HUES6 (cell line): ENCODE data around the gene UBE2R2.
"Not testable (repeated sequence)": the region's sequence is repeated elsewhere in the genome, so short reads cannot be mapped to it uniquely, and the experiment has no call there.

Experiments used
- H3K27ac ChIP-seq: 2 replicates; pipeline ENCODE4 v1.7.0; 2013; ENCODE audit warnings: low read depth, mild to moderate bottlenecking, low read length, inconsistent platforms
- H3K27me3 ChIP-seq: 2 replicates; pipeline ENCODE4 v1.6.1; 2013; ENCODE audit warnings: low read length; ENCODE audit not compliant: control insufficient read depth, insufficient read depth
- H3K36me3 ChIP-seq: 2 replicates; pipeline ENCODE4 v1.6.1; 2013; ENCODE audit warnings: low read length; ENCODE audit not compliant: control insufficient read depth, insufficient read depth
- H3K4me1 ChIP-seq: 2 replicates; pipeline ENCODE4 v1.6.1; 2013; ENCODE audit warnings: low read length; ENCODE audit not compliant: control insufficient read depth, insufficient read depth
- H3K4me3 ChIP-seq: 2 replicates; pipeline ENCODE4 v1.5.1; 2013; ENCODE audit warnings: low read depth, low read length
- H3K9ac ChIP-seq: one replicate; pipeline ENCODE4 v1.6.1; 2013; ENCODE audit warnings: mild to moderate bottlenecking, low read length
- H3K9me3 ChIP-seq: 2 replicates; pipeline ENCODE4 v1.6.1; 2013; ENCODE audit warnings: low read depth, low read length; ENCODE audit not compliant: control insufficient read depth, insufficient read depth

The UBE2R2 gene, protein sequence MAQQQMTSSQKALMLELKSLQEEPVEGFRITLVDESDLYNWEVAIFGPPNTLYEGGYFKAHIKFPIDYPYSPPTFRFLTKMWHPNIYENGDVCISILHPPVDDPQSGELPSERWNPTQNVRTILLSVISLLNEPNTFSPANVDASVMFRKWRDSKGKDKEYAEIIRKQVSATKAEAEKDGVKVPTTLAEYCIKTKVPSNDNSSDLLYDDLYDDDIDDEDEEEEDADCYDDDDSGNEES

GRCh38 chr9:33816327-33817252 lies at the start of gene UBE2R2:
UBE2R2 (plus strand) TSS chr9:33817160; CDS start chr9:33817758, 598 bp downstream.
- Histone ChIP-seq H3K27ac (peak within 1 kb of the TSS; percentile 98), H3K4me3 (peak within 1 kb of the TSS; percentile 98), H3K27me3 (no peaks in the 10 kb centered on the region), H3K9ac (peak within 1 kb of the TSS; percentile 99), H3K4me1 (peaks cover 19% of the 10 kb centered on the region), H3K9me3 (no peaks in the 10 kb centered on the region), H3K36me3 (no peaks in the 10 kb centered on the region)

DNA sequence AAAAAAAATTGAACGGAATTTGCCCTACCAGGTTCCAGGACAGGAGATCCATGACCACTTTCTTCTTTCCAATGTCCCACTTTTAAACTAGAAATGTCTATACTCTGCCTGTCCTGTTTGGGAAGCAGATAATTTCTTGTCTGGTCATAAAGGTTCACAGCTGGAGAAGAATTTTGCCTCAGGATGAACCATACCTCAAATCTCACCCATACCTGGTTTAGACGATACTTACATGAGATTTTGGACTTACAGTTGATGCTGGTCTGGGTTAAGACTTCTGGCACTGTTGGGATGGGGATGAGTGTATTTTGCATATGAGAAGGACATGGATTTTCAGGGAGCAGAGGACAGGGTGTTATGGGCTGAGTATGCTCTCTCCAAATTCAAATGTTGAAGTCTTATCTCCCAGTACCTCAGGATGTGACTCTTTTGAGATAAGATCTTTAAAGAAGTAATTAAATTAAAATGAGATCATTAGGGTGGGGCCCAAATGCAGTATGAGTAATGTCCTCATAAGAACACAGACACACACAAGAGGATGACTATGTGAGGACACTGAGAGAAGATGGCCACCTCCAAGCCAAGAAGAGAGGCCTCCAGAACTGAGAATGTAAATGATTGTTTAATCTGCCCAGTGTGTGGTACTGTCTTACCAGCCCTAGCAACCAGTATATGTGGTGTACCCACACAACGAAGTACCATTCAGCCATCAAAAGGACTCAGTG lies 46.6 kb upstream of the UBE2R2 start:
- H3K36me3 ChIP-seq, H3K27me3 ChIP-seq, H3K4me3 ChIP-seq, H3K9me3 ChIP-seq, H3K4me1 ChIP-seq, H3K9ac ChIP-seq, H3K27ac ChIP-seq: not testable (repeated sequence)

GRCh38 chr9:33773135-33773534 lies 43.8 kb upstream of the UBE2R2 start:
- not testable (repeated sequence) for H3K27ac ChIP-seq, H3K4me3 ChIP-seq, H3K9ac ChIP-seq, H3K9me3 ChIP-seq, H3K36me3 ChIP-seq, H3K4me1 ChIP-seq, H3K27me3 ChIP-seq

DNA sequence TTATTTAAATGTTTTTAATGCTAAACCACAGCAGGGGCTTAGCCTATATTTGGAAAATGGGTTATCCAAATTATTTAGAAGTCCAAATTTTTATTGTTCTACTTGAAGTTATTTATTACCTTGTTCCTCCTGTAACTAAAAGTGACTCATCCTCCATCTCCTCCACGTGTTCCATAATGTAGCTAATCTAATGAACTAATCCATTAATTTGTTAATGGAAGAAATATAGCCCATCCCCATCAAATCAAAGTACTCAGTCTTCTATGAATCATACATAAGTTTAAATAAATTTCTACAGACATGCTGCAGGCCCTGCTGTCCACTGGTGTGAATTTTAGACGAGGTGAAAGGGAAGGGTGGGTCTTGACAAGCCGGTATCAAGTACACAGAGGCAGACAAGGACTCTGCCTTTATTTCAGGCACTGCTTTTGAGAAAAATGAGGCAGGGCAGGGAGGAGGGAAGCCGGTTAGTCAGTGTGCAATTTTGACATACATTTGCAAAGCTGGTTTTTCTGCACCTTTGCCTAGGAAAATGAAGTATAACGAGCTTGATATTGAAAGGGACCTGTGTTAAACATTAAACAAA lies 42.8 kb upstream of the UBE2R2 start:
- H3K36me3 ChIP-seq, H3K9me3 ChIP-seq, H3K9ac ChIP-seq, H3K27me3 ChIP-seq, H3K27ac ChIP-seq, H3K4me3 ChIP-seq, H3K4me1 ChIP-seq: not testable (repeated sequence)

- Histone ChIP-seq H3K36me3 (no peaks in the 10 kb centered on the region), H3K4me3 (no peak overlapping the region), H3K4me1 (no peaks in the 10 kb centered on the region), H3K27ac (no peak overlapping the region), H3K27me3 (no peaks in the 10 kb centered on the region), H3K9me3 (no peaks in the 10 kb centered on the region), H3K9ac (no peak overlapping the region)
Observed at GRCh38 chr9:33776578-33776977, 40.4 kb upstream of the UBE2R2 start.

DNA sequence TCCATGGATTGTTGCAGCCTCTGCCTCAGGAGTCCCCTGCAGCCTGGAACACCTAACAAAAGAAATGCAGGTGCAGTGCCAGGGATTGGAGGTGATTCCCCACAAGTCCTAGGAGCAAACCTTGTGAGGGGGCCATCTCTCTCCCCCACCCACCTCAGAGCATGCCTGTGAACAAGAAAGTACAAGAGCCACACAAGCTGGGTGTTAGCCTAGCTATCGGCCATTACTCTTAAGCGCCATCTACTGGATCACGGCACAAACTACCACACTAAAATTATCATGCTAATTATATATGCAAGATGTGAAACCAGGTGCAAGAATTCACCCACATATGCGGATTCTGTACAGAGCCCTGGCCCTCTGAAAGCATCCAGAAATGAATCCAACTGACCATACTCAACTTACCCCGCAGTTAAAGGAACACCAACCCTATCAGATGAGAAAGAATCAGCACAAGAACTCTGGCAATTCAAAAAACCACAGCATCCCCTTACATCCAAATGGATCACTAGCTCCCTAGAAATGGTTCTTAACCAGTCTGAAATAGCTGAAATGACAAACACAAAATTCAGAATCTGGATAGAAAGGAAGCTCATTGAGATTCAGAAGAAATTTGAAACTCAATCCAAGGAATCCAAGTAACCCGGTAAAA lies 38.1 kb upstream of the UBE2R2 start:
- Histone ChIP-seq H3K9ac (no peak overlapping the region), H3K36me3 (no peaks in the 10 kb centered on the region), H3K27ac (no peak overlapping the region), H3K4me1 (no peaks in the 10 kb centered on the region), H3K27me3 (no peaks in the 10 kb centered on the region), H3K9me3 (no peaks in the 10 kb centered on the region), H3K4me3 (no peak overlapping the region)

DNA sequence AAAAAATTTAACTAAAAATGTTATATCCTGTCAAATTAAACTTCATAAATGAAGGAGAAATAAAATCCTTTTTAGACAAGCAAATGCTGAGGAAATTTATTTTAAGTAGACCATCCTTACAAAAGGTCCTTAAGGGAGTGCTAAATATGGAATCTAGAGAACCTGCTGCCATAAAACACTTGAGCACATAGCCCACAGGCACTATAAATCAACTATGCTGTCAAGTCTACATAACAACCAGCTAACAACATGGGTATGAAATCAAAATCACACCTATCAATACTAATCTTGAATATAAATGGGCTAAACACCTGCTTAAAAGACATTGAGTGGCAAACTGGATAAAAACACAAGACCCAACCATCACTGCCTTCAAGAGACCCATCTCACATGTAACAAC lies 36.7 kb upstream of the UBE2R2 start:
- no peaks in the 10 kb centered on the region for H3K9me3 ChIP-seq
- H3K27me3 ChIP-seq: no peaks in the 10 kb centered on the region
- no peaks in the 10 kb centered on the region for H3K36me3 ChIP-seq
- no peak overlapping the region for H3K4me3 ChIP-seq
- H3K27ac ChIP-seq: no peak overlapping the region
- H3K9ac ChIP-seq: no peak overlapping the region
- no peaks in the 10 kb centered on the region for H3K4me1 ChIP-seq

GRCh38 chr9:33781736-33782135 lies 35.2 kb upstream of the UBE2R2 start:
- Histone ChIP-seq H3K27me3 (no peaks in the 10 kb centered on the region), H3K4me1 (no peaks in the 10 kb centered on the region), H3K9ac (no peak overlapping the region), H3K9me3 (no peaks in the 10 kb centered on the region), H3K4me3 (no peak overlapping the region), H3K27ac (no peak overlapping the region), H3K36me3 (no peaks in the 10 kb centered on the region)

DNA sequence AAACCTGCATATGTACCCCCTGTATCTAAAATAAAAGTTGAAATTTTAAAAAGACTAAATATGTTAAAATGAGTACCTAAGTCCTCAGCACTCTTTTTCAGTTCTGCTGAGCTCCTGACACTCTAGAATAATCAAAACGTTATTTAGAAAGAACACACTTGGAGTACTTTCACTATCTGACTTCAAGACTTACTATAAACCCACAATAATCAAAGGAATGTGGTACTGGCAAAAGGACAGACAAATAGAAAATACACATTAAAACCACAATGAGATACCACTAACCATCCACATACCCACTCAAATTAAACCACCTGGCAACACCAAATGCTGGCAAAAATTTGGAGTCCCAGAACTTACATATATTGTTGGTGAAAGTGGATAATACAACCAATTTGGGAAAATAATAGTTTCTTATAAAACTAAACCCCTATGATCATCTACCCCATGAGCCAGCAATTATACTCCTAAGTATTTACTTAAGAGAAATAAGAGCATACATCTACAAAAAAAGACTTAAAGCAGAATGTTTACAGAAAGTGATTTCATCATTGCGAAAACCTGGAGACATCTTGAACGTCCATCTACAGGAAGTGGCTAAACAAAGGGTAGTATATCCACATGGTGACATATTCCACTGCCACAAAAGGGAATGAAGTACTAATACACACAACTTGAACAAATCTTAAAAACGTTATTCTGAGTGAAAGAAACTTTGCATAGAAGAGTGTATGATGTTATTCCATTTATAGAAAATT lies 34.4 kb upstream of the UBE2R2 start:
- H3K9ac ChIP-seq: no peak overlapping the region
- no peaks in the 10 kb centered on the region for H3K27me3 ChIP-seq
- no peaks in the 10 kb centered on the region for H3K4me1 ChIP-seq
- no peak overlapping the region for H3K27ac ChIP-seq
- H3K9me3 ChIP-seq: no peaks in the 10 kb centered on the region
- H3K36me3 ChIP-seq: no peaks in the 10 kb centered on the region
- no peak overlapping the region for H3K4me3 ChIP-seq

DNA sequence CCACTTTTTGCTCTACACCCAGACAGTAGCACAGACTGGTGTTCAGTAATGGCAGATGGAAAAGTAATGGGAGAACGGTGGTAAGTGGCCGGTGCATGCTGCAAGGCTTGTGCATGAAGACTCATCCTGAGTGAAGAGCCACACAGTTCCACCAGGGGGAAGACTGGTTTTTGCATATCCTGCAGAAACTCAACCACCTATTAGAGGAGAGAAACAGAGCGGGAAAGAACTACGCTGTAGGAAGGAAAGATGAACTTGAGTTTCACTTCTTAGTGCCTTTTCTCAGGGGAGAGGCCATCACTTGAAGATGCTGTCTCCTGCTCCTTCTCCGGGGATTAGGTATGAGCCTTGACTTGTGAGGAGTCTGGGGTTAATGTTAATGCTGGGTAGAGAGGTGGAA lies 31.0 kb upstream of the UBE2R2 start:
- Histone ChIP-seq H3K27ac (no peak overlapping the region), H3K4me1 (no peaks in the 10 kb centered on the region), H3K9me3 (no peaks in the 10 kb centered on the region), H3K4me3 (no peak overlapping the region), H3K36me3 (no peaks in the 10 kb centered on the region), H3K9ac (no peak overlapping the region), H3K27me3 (no peaks in the 10 kb centered on the region)
